Muscle layer of colon (tissue), 2 donors: Measurements from ENCODE around the gene TNRC6C.
"Not testable (repeated sequence)": the region's sequence is repeated elsewhere in the genome, so short reads cannot be mapped to it uniquely, and the experiment has no call there.

ENCODE experiments used
- H3K27ac ChIP-seq: one replicate; pipeline ENCODE4 v1.7.0; 2013; ENCODE audit warnings: low read depth, mild to moderate bottlenecking, low read length, moderate library complexity
- H3K27me3 ChIP-seq, 2 donors: one replicate each; pipeline ENCODE4 v1.7.0; 2013; ENCODE audit warnings: low read length in 2 of 2, mild to moderate bottlenecking in 2 of 2; ENCODE audit not compliant: insufficient read depth in 2 of 2, control insufficient read depth in 1 of 2
- H3K36me3 ChIP-seq: one replicate; pipeline ENCODE4 v1.7.0; 2013; ENCODE audit warnings: mild to moderate bottlenecking, low read length; ENCODE audit not compliant: insufficient read depth
- H3K4me1 ChIP-seq: one replicate; pipeline ENCODE4 v1.7.0; 2013; ENCODE audit warnings: mild to moderate bottlenecking, low read length; ENCODE audit not compliant: insufficient read depth
- H3K4me3 ChIP-seq, 2 donors: one replicate each; pipeline ENCODE4 v1.7.0; 2013; ENCODE audit warnings: low read length in 2 of 2, low read depth in 1 of 2, mild to moderate bottlenecking in 1 of 2, moderate library complexity in 1 of 2
- H3K9ac ChIP-seq: one replicate; pipeline ENCODE4 v1.7.0; 2013; ENCODE audit warnings: low read length
- H3K9me3 ChIP-seq: one replicate; pipeline ENCODE4 v1.7.0; 2013; ENCODE audit warnings: mild to moderate bottlenecking, low read length
- donor health status: abdominal sarcoma.
- donor health status: Adenocarcinoma of cecum.

TNRC6C gene

GRCh38 chr17:77935744-77936143 lies 22.8 kb upstream of the TNRC6C start:
- not testable (repeated sequence) for H3K27me3 ChIP-seq, H3K4me3 ChIP-seq, H3K27ac ChIP-seq, H3K9ac ChIP-seq, H3K9me3 ChIP-seq, H3K4me1 ChIP-seq, H3K36me3 ChIP-seq

GRCh38 chr17:77936881-77937280 lies 21.6 kb upstream of the TNRC6C start:
- Histone ChIP-seq H3K4me3 (no peak overlapping the region), H3K27ac (no peak overlapping the region), H3K9ac (no peak overlapping the region), H3K27me3 (no peaks in the 10 kb centered on the region), H3K9me3 (no peaks in the 10 kb centered on the region), H3K4me1 (no peaks in the 10 kb centered on the region), H3K36me3 (no peaks in the 10 kb centered on the region)

GRCh38 chr17:77941004-77941403 lies 17.5 kb upstream of the TNRC6C start:
- Histone ChIP-seq H3K9ac (no peak overlapping the region), H3K36me3 (no peaks in the 10 kb centered on the region), H3K4me1 (no peaks in the 10 kb centered on the region), H3K9me3 (no peaks in the 10 kb centered on the region), H3K4me3 (no peak overlapping the region), H3K27ac (no peak overlapping the region), H3K27me3 (no peaks in the 10 kb centered on the region)

GRCh38 chr17:77942112-77942988 lies 16.2 kb upstream of the TNRC6C start:
- H3K4me3 ChIP-seq, result no peak overlapping the region
- no peak overlapping the region for H3K9ac ChIP-seq
- no peaks in the 10 kb centered on the region for H3K27me3 ChIP-seq
- H3K4me1 ChIP-seq, result no peaks in the 10 kb centered on the region
- no peaks in the 10 kb centered on the region for H3K36me3 ChIP-seq
- H3K9me3 ChIP-seq, result no peaks in the 10 kb centered on the region
- H3K27ac ChIP-seq, result no peak overlapping the region

- Histone ChIP-seq H3K4me3 (no peak overlapping the region), H3K9ac (no peak overlapping the region), H3K27me3 (no peaks in the 10 kb centered on the region), H3K36me3 (no peaks in the 10 kb centered on the region), H3K4me1 (no peaks in the 10 kb centered on the region), H3K9me3 (no peaks in the 10 kb centered on the region), H3K27ac (no peak overlapping the region)
These were observed 14.5 kb upstream of the TNRC6C start for GRCh38 chr17:77943971-77944370.

- Histone ChIP-seq H3K36me3 (no peaks in the 10 kb centered on the region), H3K4me1 (no peaks in the 10 kb centered on the region), H3K9me3 (no peaks in the 10 kb centered on the region), H3K27me3 (no peaks in the 10 kb centered on the region), H3K27ac (no peak overlapping the region), H3K4me3 (no peak overlapping the region), H3K9ac (no peak overlapping the region)
These were observed 13.9 kb upstream of the TNRC6C start for GRCh38 chr17:77944390-77945222.

GRCh38 chr17:77946900-77947645 lies 11.4 kb upstream of the TNRC6C start:
- H3K9ac ChIP-seq, result no peak overlapping the region
- no peaks in the 10 kb centered on the region for H3K27me3 ChIP-seq
- no peak overlapping the region for H3K27ac ChIP-seq
- H3K4me3 ChIP-seq, result no peak overlapping the region
- H3K36me3 ChIP-seq, result no peaks in the 10 kb centered on the region
- H3K4me1 ChIP-seq, result no peaks in the 10 kb centered on the region
- no peaks in the 10 kb centered on the region for H3K9me3 ChIP-seq

- H3K36me3 ChIP-seq, result no peaks in the 10 kb centered on the region
- no peaks in the 10 kb centered on the region for H3K9me3 ChIP-seq
- H3K27ac ChIP-seq, result no peak overlapping the region
- no peak overlapping the region for H3K9ac ChIP-seq
- no peaks in the 10 kb centered on the region for H3K27me3 ChIP-seq
- no peak overlapping the region for H3K4me3 ChIP-seq
- no peaks in the 10 kb centered on the region for H3K4me1 ChIP-seq
These were observed 9.8 kb upstream of the TNRC6C start for GRCh38 chr17:77948690-77949114.

- H3K4me3 ChIP-seq, result no peak overlapping the region
- no peaks in the 10 kb centered on the region for H3K9me3 ChIP-seq
- H3K27me3 ChIP-seq, result no peaks in the 10 kb centered on the region
- no peak overlapping the region for H3K9ac ChIP-seq
- no peak overlapping the region for H3K27ac ChIP-seq
- H3K4me1 ChIP-seq, result no peaks in the 10 kb centered on the region
- no peaks in the 10 kb centered on the region for H3K36me3 ChIP-seq
These were observed 7.4 kb upstream of the TNRC6C start for GRCh38 chr17:77951123-77951522.

GRCh38 chr17:77952368-77952767 lies 6.1 kb upstream of the TNRC6C start:
- Histone ChIP-seq H3K27ac (no peak overlapping the region), H3K27me3 (no peaks in the 10 kb centered on the region), H3K36me3 (no peaks in the 10 kb centered on the region), H3K4me1 (no peaks in the 10 kb centered on the region), H3K9ac (no peak overlapping the region), H3K9me3 (no peaks in the 10 kb centered on the region), H3K4me3 (no peak overlapping the region)

- Histone ChIP-seq H3K4me1 (peaks cover 20% of the 10 kb centered on the region), H3K27me3 (no peaks in the 10 kb centered on the region), H3K27ac (peak overlapping the region; percentile 57), H3K9me3 (no peaks in the 10 kb centered on the region), H3K4me3 (peak overlapping the region; percentile 78 to 84), H3K9ac (no peak overlapping the region), H3K36me3 (no peaks in the 10 kb centered on the region)
These were observed 1.2 kb upstream of the TNRC6C start for GRCh38 chr17:77957235-77957856.
